HepG2 (cell line): ENCODE results near the gene STX10. TPM values are rescaled to one million over a fixed set of nuclear protein-coding genes. Genes with fewer than 3 reads are reported as not detected.

ENCODE experiments used
- BRCA1 ChIP-seq: sonication (generic); formaldehyde crosslinking; IDR thresholded peaks from 2 replicates; pipeline ENCODE4 v1.4.0; 2020; ENCODE audit warnings: missing genetic modification reagents
- FOXK2 ChIP-seq: fragments of 450-650 bp; IDR thresholded peaks from 2 replicates; pipeline ENCODE4 v1.6.1; 2016
- FOXO1 ChIP-seq: sonication (generic); formaldehyde crosslinking; IDR thresholded peaks from 2 replicates; pipeline ENCODE4 v1.4.0; 2020; ENCODE audit warnings: missing genetic modification reagents
- HOXD1 ChIP-seq: sonication (generic); formaldehyde crosslinking; IDR thresholded peaks from 2 replicates; pipeline ENCODE4 v1.5.0; 2020; ENCODE audit warnings: missing genetic modification reagents
- KLF6 ChIP-seq: IDR thresholded peaks from 2 replicates; pipeline ENCODE4 v1.8.0; 2016; ENCODE audit warnings: missing biosample characterization, missing genetic modification reagents
- MIER3 ChIP-seq: IDR thresholded peaks from 2 replicates; pipeline ENCODE4 v1.6.1; 2016; ENCODE audit warnings: missing compliant biosample characterization, borderline replicate concordance
- MTF1 ChIP-seq: sonication (generic); formaldehyde crosslinking; IDR thresholded peaks from 2 replicates; pipeline ENCODE4 v1.5.0; 2020; ENCODE audit warnings: missing genetic modification reagents
- PATZ1 ChIP-seq: sonication (generic); formaldehyde crosslinking; IDR thresholded peaks from 2 replicates; pipeline ENCODE4 v1.4.0; 2020; ENCODE audit warnings: missing genetic modification reagents
- REXO4 ChIP-seq: sonication (generic); formaldehyde crosslinking; IDR thresholded peaks from 2 replicates; pipeline ENCODE4 v1.8.0; 2022; ENCODE audit warnings: missing genetic modification reagents, mild to moderate bottlenecking, borderline replicate concordance
- RXRA ChIP-seq: sonication (generic); formaldehyde crosslinking; IDR thresholded peaks from 2 replicates; pipeline ENCODE4 v1.5.1; 2020; ENCODE audit warnings: missing genetic modification reagents
- SKI ChIP-seq: fragments of 450-650 bp; IDR thresholded peaks from one replicate; pipeline ENCODE4 v1.6.1; 2018; ENCODE audit warnings: mild to moderate bottlenecking; ENCODE audit not compliant: partially characterized antibody
- SRF ChIP-seq: IDR thresholded peaks from 2 replicates; pipeline ENCODE4 v1.6.1; 2011; ENCODE audit warnings: mild to moderate bottlenecking, low read depth, low read length, moderate library complexity
- STAG1 ChIP-seq: sonication (generic); formaldehyde crosslinking; IDR thresholded peaks from 2 replicates; pipeline ENCODE4 v1.4.0; 2020; ENCODE audit warnings: missing genetic modification reagents
- ZBTB46 ChIP-seq: sonication (generic); formaldehyde crosslinking; IDR thresholded peaks from 2 replicates; pipeline ENCODE4 v1.4.0; 2020; ENCODE audit warnings: mild to moderate bottlenecking, missing genetic modification reagents, borderline replicate concordance
- ZNF407 ChIP-seq: sonication (generic); formaldehyde crosslinking; IDR thresholded peaks from one replicate; pipeline ENCODE4 v1.5.1; 2020; ENCODE audit warnings: mild to moderate bottlenecking, missing genetic modification reagents; ENCODE audit errors: not compliant biosample characterization
- ZNF570 ChIP-seq: sonication (generic); formaldehyde crosslinking; IDR thresholded peaks from 2 replicates; pipeline ENCODE4 v1.4.0; 2020; ENCODE audit warnings: mild to moderate bottlenecking, missing genetic modification reagents, borderline replicate concordance
- ZNF644 ChIP-seq: IDR thresholded peaks from 2 replicates; pipeline ENCODE4 v1.6.1; 2016; ENCODE audit warnings: low read depth
- ZNF761 ChIP-seq: sonication (generic); formaldehyde crosslinking; conservative IDR thresholded peaks from 2 replicates; pipeline ENCODE4 v1.4.0; 2020; ENCODE audit warnings: mild to moderate bottlenecking, missing genetic modification reagents
- ZNF816 ChIP-seq: sonication (generic); formaldehyde crosslinking; IDR thresholded peaks from 2 replicates; pipeline ENCODE4 v1.8.0; 2022; ENCODE audit warnings: missing genetic modification reagents, mild to moderate bottlenecking, borderline replicate concordance
- ZNF878 ChIP-seq: sonication (generic); formaldehyde crosslinking; IDR thresholded peaks from 2 replicates; pipeline ENCODE4 v1.8.1; 2023; ENCODE audit warnings: mild to moderate bottlenecking, missing genetic modification reagents, moderate library complexity
- polyA plus RNA-seq, 8 experiments: library from polyadenylated mRNA; depleted of rRNA in 3 of 8; stranded (reverse) in 7 of 8; unstranded in 1 of 8; fragments of >200 nt; fragmentation: Illumina TruSeq in 4 of 8; extraction: Trizol in 4 of 8; gene quantifications; 2 replicates each; pipeline versions ENCODE4 v1.2.1 to v1.2.3, GENCODE V29; 2011 to 2016; ENCODE audit warnings: low read depth in 4 of 8, missing spikeins in 1 of 8, mixed read lengths in 1 of 8; ENCODE audit not compliant: insufficient read depth in 1 of 8
- total RNA-seq, 5 experiments: library from RNA; depleted of rRNA; stranded (reverse); fragments of >200 nt; fragmentation: Illumina TruSeq; extraction: Trizol; gene quantifications; 2 replicates each; pipeline ENCODE4 v1.2.3, GENCODE V29; 2016; ENCODE audit warnings: low read depth in 1 of 5

STX10 gene
- total and polyA plus RNA-seq, 2 of the 13 experiments (the other 11 are each of a cell fraction or from before 2014, with no cell fraction given) = 47.9 to 66.4 TPM

DNA sequence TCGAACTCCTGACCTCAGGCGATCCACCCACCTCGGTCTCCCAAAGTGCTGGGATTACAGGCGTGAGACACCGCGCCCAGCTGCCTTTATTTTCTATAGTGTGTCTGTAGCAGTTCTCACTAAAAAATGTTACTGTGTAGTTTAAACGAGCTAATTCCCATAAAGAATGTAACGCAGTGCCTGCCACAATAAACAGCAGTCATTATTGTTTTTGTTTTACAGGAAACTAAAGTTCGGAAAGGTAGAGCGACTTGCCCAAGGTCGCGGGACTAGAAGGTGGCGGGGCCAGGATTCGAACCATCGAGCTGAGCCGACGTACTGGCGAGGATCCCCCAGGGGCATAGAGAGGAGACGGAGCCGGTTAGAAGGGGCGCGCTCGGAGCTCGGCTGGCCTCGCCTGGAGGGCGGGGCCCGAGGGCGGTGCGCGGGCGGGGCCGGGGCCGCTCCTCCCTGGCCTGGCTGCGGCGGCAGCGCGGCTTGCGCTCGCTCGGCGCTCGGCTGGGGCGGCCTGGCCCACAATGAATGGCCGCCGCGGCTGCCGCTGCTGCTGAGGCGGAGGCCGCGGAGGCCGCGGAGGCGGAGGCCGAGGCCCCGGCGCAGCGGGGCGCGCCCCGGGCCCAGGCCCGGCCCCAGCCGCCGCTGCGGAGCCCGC, 32.3 kb downstream of the STX10 start, which contains the start of gene NACC1 (continued):
- TF ChIP-seq BRCA1 (CRISPR knock-in tag) (0 out of 2 replicates have a peak, but pooled peaks have one; percentile 21), ZNF878 (CRISPR knock-in tag) (0 out of 2 replicates have a peak, but pooled peaks have one; percentile 26), RXRA (CRISPR knock-in tag) (no peak), MIER3 (CRISPR knock-in tag) (no peak; the same call in 1 of the 2 replicates), ZBTB46 (no peak), STAG1 (CRISPR knock-in tag) (no peak), FOXO1 (0 out of 2 replicates have a peak, but pooled peaks have one; percentile 18), ZNF644 (CRISPR knock-in tag) (no peak), ZNF761 (CRISPR knock-in tag) (no peak), REXO4 (no peak), FOXK2 (no peak), SRF (peak; percentile 87), ZNF816 (no peak), HOXD1 (CRISPR knock-in tag) (no peak), MTF1 (no peak), SKI (no peak), ZNF570 (CRISPR knock-in tag) (no peak), KLF6 (CRISPR knock-in tag) (no peak; the same call in 1 of the 2 replicates), ZNF407 (CRISPR knock-in tag) (no peak), PATZ1 (no peak; the same call in 1 of the 2 replicates)
